Medulla oblongata (tissue), 1 donor: ENCODE results near the gene FOSB.

Experiments used
- DNase-seq: peaks from one replicate; pipeline ENCODE4 v3.0.0-alpha.2; 2015; ENCODE audit errors: extremely low spot score

Gene FOSB

DNA sequence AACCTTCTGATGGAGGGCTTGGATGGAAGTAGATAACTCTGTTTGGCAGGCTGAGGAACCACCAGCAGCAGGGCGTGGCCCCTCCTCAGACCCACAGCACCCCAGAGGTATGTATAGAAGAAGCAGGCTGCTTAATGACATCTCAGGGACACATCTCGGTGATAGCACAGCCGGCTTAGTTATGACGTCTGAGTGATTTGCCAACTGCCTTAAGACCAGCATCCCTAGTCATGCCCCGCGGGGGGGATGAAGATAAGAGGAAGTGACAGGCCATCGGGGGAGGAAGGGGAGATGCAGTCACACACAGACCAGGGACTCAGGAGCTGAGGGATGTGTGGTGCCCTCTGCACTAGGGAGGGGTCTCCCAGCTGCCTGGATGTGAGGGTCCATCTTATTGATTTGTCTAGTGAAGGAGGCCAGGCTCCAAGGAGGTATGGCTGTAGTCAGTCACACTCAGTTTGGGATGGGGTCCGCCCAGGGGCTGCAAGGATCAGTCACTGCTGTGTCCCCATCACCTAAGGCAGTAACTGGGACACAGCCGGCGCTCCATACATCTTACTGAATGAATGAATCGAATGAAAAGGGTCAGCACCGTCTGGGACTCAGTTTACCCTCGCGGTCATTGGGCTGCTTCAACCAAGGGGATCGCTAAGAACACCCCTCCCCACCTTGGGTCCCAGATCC is 24.9 kb upstream of the FOSB start:
- peak; percentile 80 for DNase-seq

GRCh38 chr19:45443462-45444317 is 24.1 kb upstream of the FOSB start:
- DNase-seq: peak; percentile 88

DNA sequence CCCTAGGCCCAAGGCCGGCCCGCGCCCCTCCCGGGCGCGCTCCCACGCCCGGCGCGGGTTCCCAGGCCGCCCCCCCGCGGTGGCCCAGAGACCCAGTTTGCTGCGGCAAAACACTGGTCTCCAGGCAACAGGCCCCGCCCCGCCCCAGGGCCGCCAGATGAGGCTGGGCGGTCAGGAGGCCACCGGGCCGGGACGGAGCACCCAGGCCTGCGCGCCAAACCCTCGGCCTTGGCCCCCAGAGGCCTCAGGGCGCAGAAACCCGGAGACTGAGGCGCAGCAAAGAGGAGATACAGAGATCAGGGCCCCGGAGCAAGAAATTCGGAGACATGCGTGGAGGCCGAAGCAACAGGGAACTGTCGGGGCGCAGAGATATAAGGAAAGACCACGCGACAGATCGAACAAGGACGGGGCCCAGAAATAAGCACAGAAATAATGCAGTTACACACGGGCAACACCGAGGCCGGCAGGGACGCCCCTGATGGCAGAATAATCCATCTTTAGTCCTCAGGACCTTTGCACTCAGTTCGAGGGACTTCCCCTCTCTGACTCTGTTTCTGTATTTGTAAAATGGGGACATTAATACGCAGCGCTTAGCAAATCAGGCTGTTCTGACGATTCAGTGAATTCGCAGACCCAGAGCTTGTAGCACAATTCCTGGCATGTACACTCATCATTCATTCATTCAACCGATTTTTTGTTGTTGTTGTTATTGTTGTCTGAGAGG is 23.3 kb upstream of the FOSB start:
- DNase-seq: peak; percentile 93

GRCh38 chr19:45445139-45445538 is 22.7 kb upstream of the FOSB start:
- DNase-seq: no peak

DNA sequence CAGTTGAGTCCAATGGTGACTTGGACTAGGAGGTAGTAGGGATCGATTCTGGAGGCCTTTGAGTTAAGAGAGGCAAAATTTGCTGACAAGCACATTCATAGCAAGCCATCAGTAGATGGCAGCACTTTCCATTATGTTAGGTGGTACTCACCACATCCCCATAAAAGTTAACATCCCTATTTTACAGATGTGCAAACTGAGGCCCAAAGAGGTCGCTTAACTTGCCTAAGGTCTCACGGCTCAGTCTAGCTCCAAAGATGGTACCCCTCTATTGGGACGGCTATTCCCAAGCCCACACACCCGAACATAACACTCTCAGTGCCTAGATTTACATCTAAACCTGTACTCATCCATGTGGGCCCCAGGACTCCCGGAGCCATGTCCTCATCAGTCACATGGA is 21.5 kb upstream of the FOSB start:
- no peak for DNase-seq

DNA sequence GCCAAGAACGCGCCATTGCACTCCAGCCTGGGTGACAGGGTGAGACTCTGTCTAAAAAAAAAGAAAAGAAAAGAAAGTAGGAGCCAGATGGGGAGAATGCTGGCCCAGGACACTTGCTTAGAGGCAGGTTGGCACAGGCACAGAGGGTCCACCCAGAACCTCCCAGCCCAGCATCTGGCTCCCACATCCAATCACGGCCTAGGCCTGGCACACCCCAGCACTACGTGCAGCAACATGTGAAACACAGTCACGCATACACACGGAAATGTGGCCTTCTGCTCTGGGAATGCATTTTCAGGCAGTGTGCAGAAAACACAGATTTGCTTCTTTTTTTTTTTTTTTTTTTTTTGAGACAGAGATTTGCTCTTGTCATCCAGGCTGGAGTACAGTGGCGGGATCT is 20.9 kb upstream of the FOSB start:
- DNase-seq: no peak

- DNase-seq: no peak
These were observed 19.4 kb upstream of the FOSB start for GRCh38 chr19:45448425-45448756.

GRCh38 chr19:45448887-45449299 is 18.9 kb upstream of the FOSB start:
- no peak for DNase-seq

- no peak for DNase-seq
These were observed 17.8 kb upstream of the FOSB start for GRCh38 chr19:45450012-45450333.

GRCh38 chr19:45451131-45451849 is 16.5 kb upstream of the FOSB start:
- DNase-seq: no peak

DNA sequence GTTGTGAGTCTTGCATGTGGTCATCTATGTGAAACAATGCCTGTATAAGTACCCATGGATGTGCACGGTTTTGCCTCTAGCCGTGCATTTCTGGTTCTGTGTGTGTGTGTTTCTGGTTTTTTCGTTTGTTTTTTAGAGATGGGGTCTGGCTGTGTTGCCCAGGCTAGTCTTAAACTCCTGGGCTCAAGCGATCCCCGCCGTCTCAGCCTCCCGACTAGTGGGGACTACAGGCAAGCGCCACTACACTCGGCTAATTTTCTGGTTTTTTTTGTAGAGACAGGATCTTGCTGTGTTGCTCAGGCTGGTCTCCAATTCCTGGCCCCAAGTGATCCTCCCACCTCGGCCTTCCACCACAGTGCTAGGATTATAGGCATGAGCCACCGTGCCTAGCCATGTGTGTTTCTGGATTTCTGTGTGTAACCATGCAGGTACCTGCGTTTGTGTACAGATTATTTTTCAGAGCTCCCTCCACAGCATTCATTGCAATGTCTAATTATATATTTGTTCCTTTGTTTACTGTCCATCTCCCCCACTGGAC is 15.9 kb upstream of the FOSB start:
- DNase-seq: no peak

GRCh38 chr19:45455707-45456499 is 11.9 kb upstream of the FOSB start:
- DNase-seq: peak; percentile 66

DNA sequence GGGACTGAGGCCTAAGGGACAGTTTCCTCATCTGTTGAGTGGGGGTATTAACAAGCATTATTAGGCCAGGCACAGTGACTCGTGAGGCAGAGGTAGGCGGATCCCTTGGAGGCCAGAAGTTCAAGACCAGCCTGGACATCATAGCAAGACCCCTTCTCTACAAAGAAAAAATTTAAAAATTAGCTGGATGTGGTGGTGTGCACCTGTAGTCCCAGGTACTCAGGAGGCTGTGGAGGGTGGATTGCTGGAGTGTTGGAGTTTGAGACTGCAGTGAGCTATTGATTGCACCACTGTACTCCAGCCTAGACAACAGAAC is 11.3 kb upstream of the FOSB start:
- no peak for DNase-seq

- DNase-seq: no peak
These were observed 10.0 kb upstream of the FOSB start for GRCh38 chr19:45457776-45458175.

DNA sequence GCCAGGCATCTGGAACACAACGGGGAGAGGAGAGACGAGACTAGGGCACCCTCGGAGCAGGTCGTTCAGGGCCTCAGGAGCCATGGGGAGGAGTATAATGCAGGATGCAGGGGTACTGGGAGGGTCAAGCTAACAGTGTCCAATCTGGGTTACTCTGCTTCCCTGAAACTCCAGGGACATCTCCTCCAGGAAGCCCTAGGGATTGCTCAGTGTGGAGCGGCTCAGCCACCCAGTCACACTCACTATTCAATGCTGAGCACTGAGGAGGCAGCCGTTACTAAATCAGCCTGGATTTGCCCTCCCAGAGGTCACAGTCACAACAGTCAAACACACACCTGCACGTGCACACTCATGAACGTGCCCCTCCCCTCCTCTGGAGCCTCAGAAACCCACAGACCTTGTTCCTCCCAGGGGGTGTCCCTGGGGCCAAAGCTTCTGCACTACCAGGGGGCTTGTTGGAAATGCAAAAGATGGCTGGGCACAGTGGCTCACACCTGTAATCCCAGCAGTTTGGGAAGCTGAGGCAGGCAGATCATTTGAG is 6.9 kb upstream of the FOSB start:
- no peak for DNase-seq

DNA sequence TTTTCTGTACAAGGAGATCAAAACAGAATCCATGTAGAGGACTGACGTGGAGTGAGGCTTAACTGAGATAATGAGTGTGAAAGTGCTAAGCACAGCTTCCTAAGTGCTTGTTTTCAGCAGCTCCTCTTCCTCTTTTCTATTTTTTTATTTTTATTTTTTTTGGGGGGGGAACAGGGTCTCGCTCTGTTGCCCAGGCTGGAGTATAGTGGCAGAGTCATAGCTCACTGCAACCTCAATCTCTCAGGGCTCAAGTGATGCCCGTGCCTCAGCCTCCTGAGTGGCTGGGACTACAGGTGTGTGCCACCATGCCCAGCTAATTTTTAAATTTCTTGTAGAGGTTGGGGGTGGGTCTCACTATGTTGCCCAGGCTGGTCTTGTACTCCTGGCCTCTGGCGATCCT is 5.6 kb upstream of the FOSB start:
- DNase-seq: no peak

DNA sequence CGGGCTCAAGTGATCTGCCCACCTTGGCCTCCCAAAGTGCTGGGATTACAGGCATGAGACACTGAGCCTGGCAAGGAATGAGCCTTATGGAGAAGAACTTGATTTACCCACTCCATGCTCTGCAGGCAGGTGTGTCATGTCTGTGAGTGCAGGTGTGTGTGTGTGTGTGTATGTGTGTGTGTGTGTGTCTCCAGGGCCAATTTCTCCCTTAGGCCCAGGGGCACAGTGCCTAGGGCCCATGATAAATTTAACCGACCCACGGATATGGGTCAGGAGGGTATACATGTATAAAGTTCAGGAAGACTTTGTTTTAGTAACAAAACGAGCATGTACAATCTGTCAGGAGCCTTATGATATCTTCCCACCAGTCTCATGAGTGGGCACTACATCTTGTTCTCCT is 4.6 kb upstream of the FOSB start:
- no peak for DNase-seq

DNA sequence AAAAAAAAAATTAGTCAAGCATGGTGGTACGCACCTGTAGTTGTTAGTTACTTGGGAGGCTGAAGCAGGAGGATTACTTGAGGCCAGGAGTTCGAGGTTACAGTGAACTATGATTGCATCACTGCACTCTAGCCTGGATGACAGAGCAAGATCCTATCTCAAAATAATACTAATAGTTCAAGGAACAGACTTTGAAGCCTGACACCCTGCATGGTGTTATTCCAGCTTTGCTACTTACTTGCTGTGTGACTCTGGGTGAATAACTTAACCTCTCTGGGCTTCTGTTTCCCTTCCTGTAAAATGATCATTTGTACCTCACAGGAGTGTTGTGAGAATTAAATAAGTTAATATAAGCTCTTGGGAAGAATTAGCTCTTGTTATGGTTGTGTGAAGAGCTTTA is 3.5 kb upstream of the FOSB start:
- no peak for DNase-seq

GRCh38 chr19:45464852-45465441 is 2.8 kb upstream of the FOSB start:
- no peak for DNase-seq

- DNase-seq: no peak
These were observed 711 bp upstream of the FOSB start for GRCh38 chr19:45467115-45467455.

GRCh38 chr19:45468159-45468651 is 409 bp downstream of the FOSB start:
- no peak for DNase-seq
